HUDEP-2 (cell line): ENCODE results near the gene SHANK3.
"Not testable (repeated sequence)": the region's sequence is repeated elsewhere in the genome, so short reads cannot be mapped to it uniquely, and the experiment has no call there.

Experiments used
- DNase-seq, 76 experiments: peaks; one replicate each; lab custom pipeline; 2025; ENCODE audit not compliant: unreplicated experiment in 76 of 76; lab: John Stamatoyannopoulos, UW

Gene SHANK3

DNA sequence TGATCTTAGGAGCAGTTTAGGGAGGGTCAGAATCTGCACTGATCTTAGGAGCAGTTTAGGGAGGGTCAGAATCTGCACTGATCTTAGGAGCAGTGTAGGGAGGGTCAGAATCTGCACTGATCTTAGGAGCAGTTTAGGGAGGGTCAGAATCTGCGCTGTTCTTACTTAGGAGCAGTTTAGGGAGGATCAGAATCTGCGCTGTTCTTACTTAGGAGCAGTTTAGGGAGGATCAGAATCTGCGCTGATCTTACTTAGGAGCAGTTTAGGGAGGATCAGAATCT, 28.9 kb upstream of the SHANK3 start:
- DNase-seq = not testable (repeated sequence)

DNA sequence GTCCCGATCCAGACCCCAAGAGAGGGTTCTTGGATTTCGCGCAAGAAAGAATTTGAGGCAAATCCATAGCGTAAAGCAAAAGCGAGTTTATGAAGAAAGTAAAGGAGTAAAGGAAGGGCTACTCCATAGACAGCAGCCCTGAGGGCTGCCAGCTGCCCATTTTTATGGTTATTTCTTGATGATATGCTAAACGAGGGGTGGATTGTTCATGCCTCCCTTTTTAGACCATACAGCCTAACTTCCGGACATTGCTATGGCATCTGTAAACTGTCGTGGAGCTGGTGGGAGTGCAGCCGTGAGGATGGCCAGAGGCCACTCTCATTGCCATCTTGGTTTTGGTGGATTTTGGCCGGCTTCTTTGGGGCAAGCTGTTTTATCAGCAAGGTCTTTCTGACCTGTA, 19.4 kb upstream of the SHANK3 start:
- DNase-seq = no peak

DNA sequence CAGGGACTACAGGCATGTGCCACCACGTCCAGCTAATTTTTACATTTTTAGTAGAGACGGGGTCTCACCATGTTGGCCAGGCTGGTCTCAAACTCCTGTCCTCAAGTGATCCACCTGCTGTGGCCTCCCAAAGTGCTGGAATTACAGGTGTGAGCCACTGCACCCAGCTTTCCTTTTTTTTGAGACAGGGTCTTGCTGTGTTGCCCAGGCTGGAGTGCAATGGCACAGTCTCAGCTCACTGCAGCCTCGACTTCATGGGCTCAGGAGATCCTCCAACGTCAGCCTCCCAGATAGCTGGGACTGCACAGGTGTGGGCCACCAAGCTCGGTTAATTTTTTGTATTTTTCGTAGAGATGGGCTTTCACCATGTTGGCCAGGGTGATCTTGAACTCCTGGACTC, 18.0 kb upstream of the SHANK3 start:
- DNase-seq = not testable (repeated sequence)

DNA sequence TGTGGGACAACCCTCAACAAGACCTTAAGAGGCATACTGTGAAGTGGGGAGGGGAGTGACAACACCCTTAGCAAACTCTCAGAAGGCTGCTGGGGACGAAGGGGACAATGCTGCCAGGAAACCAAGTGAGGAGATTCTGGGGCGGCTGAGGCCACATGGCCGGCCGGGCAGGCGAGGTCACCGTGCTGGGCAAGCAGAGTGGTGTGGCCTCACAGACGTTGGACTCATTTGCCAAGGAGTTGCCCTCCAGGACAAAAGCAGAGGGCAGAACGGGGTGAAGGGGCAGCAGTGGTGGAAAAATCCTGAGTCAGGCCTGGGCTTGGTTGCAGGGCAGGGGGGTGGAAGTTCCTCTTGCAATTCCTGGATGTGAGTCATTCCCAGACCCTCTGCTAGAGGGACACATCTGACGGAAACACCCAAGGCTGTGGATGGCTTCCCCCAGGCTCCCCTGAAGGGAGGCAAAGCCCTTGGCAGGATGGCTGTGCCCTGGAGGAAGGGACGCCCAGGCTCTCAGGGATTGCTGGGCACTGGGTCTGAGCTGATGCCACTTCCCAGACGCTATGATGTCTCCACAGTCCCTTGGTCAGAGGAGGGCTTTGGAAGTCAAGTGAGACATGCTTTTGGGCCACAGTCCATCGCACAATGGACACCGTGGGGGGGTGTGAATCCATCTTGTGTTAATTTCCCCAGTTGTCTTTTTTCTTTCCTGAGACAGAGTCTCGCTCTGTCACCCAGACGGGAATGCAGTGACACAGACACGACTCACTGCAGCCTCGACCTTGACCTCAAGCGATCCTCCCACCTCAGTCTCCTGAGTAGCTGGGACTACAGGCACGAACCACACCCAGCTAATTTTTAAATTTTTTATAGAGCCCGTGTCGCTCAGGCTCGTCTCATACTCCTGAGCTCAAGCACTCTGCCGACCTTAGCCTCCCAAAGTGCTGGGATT, 16.2 kb upstream of the SHANK3 start:
- no peak for DNase-seq

DNA sequence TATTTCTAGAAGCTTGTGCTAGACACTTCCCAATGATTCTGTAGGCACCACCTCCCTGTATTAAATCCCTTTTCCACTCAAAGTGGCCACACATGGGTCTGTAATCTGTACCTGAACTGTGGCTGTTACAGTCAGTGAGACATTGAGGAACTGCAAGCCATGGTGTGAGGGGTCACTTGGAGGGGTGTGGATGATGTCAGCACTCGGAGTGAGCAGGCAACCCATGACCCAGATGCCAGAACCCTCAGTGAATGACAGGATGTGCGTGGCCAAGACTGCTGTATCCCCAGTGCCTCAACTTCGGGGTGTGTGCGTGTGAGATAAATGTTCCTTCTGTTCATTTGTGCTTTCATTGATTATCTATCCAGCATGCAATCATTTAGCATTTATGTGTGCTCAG, 14.7 kb upstream of the SHANK3 start:
- DNase-seq = no peak

DNA sequence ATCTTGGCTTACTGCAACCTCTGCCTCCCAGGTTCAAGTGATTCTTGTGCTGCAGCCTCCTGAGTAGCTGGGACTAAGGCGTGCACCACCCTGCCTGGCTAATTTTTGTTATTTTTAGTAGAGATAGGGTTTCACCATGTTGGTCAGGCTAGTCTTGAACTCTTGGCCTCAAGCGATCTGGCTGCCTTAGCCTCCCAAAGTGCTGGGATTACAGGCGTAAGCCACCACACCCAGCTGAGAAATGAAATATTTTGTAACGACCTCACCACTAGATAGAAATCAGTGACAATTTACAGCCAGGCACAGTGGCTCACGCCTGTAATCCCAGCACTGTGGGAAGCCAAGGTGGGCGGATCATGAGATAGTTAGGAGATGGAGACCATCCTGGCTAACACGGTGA, 12.9 kb upstream of the SHANK3 start:
- DNase-seq = not testable (repeated sequence)

DNA sequence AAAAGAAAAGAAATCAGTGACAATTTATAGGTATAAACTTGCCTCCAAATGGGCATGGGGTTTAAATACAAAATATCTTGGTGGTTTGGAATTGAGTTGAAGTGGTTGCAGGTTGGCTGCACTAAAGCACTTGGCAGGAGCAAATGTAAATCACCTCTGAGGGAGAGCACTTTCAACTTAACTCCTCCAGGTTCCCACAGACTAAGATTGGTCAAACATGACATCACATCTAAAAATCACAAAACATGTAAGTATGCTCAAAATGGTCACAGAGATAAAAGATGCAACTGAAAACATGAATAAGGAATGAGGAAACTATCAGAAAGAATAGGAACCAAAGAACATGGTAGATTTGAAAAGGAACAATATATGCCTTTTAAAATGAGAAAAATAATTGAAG, 12.3 kb upstream of the SHANK3 start:
- DNase-seq = no peak

DNA sequence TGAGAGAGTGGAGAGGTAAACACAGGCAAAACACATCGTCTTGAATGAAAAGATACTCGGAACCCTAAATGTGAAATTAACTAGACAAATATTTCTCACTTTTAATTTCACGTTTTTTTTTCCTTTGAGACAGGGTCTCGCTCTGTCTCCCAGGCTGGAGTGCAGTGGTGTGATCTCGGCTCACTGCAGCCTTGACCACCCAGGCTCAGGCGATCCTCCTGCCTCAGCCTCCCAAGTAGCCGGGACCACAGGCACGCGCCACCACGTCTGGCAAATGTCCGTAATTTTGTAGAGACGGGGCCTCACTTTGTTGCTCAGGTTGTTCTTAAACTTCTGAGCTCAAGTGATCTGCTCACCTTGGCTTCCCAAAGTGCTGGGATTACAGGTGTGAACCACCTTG, 7.4 kb upstream of the SHANK3 start:
- DNase-seq = no peak

DNA sequence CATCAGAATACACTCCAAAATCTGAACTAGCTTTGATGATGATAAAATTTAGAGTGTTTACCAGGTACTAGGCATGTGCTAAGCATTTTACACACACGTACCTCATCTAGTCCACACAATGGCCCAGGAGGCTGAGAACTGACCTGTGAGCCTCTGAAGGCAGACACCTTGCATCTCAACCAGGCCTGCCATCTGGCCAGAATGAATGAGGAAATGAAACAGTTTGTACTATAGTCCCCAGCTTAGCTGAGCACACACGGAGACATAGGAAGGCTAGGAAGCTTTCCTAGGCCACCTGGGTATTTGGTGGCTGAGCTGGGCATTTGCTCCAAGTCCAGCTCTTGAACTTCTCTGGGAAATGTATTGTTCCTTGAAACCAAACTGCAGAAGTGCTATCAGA, 6.9 kb upstream of the SHANK3 start:
- DNase-seq = no peak

DNA sequence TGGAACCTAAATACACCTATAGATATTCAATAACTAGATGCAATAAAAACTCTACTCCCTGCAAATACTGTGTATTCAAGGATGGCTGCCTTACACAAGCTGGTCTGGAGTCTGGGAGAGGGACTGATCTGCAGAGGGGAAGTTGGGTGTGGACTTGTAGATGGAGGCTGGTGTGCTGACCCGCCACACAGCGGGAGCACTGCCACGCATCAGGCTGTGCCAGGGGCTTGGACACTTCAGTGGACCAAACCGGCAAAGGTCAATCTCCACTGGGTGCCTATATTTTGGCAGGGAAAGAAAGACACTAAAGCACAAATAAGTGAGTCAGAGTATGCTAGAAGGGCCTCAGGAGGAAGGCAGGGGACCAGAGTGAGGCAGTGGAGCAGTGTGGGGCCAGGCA, 2.1 kb upstream of the SHANK3 start:
- DNase-seq = no peak

DNA sequence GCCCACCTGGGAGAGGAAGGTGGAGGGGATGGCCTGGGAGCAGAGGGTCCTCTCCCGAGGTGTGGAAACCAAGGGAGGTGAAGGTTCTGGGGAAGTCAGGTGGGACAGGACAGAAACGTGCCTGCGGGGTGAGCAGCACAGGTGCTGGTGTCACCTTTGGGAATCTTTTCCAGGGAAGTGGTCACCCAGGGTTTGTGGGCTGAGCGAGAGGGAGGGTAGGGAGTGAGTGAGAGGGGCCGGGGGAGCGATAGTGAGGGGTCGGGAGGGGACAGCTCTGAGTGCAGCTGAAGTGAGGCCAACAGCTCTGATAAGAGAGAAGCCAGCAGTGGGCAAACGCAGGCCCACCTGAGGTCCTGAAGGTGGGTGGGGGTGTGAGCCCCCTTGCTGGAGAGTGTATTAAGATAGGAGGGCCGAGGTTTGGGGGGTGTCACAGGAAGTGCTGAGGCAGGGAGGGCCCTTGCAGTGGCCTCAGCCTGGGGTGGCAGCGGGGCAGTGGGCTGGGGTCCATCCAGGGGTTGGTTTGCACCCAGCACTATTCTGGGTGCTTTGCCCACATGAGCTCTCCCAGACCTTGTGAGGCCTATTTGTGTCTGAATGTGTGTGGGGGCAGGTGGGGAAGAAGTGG, 1.6 kb upstream of the SHANK3 start:
- no peak for DNase-seq

DNA sequence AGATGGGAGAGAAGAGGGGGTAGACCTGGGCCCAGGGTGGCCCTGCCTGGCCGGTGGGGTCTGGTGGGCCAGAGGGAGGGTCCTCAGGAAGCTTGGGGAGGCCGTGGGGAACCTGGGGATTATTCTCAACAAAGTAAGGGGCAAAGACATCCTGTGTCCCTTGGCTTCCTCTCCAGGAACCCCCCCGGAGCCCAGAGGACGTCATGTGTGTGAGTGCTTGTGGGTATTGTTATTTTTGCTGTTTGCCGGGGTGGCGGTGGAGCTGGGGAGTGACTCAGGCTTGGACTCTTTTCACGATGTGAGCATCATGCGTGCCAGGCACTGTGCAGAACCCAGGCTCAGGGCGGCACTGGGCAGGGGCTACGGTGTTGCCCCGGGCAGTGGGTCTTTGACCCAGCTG, 982 bp upstream of the SHANK3 start:
- DNase-seq = no peak

DNA sequence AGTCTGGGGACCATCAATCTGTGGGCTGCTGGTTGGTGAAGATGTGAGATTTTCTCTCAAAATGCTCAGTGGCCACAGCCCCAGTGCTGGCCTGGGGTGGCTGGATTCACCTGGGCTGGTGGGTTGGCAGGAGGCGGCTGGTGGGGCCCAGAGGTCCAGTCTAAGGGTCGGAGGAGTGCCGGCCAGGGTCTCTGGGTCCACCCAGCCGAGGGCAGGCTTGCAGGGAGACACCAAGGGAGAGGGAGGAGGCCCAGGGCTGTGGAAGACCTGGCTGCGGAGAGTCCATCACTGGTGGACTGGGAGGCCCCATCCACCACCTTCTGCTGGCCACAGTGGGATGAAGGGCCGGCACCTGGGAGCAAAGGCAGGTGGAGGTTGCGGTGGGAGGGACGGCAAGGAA, 582 bp upstream of the SHANK3 start:
- DNase-seq = no peak

DNA sequence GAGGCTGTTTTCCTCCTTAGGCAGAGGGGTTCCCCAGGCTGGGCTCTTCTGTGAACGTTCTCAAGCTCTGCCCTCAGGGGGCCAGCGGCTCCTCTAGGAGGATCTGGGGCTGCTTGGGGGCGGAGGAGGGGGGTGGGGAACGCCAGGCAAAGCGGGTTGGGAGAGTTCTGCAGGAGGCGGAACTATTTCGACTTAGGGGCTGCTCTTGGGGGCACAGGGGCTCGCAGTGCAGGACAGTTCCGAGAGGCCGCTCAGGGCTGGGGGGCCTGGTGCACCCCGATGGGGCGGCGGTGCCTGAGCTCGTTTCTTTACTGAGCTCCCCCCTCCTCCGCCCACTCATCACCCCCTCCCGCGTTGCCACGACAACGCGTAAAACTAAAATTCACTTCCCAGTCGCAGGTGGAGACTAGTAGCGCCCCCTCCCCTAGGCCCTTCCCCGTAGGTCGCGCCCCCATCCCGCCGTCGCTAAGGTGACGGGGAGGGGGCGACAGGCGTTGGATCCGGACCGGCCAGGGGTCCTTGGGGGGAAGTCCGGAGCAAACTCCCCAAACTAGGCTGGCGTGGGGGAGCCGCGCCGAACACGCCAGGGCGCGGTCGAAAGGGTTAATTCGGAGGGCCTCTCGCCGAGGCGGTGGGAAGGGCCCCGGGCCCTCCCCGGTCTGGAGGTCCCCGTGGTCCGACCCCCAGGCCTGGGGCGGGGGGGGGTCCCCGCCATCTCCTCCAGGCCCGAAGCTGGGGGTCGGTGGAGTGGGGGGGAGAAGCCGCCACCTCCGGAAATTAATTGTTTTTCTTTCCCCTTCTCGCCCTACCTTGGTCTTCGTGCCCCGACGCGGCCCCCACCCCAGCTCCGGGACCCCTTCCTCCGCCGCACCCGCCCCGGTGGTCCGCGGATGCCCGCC, 857 bp downstream of the SHANK3 start:
- no peak for DNase-seq

DNA sequence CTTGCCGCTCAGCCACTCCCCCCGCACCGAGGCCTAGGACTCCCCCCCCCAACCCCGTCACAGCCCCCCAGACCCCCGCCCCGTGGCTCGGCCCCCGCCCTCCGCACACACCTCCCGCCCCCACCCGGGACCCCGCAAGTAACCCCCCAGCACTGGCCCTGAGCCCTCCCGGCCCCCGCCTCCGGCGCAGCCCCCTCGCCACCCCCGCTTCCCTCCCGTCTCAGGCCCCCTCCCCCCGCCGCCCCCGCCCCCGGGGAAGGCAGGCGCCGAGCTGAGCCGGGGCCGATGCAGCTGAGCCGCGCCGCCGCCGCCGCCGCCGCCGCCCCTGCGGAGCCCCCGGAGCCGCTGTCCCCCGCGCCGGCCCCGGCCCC, 1.5 kb downstream of the SHANK3 start:
- no peak for DNase-seq

DNA sequence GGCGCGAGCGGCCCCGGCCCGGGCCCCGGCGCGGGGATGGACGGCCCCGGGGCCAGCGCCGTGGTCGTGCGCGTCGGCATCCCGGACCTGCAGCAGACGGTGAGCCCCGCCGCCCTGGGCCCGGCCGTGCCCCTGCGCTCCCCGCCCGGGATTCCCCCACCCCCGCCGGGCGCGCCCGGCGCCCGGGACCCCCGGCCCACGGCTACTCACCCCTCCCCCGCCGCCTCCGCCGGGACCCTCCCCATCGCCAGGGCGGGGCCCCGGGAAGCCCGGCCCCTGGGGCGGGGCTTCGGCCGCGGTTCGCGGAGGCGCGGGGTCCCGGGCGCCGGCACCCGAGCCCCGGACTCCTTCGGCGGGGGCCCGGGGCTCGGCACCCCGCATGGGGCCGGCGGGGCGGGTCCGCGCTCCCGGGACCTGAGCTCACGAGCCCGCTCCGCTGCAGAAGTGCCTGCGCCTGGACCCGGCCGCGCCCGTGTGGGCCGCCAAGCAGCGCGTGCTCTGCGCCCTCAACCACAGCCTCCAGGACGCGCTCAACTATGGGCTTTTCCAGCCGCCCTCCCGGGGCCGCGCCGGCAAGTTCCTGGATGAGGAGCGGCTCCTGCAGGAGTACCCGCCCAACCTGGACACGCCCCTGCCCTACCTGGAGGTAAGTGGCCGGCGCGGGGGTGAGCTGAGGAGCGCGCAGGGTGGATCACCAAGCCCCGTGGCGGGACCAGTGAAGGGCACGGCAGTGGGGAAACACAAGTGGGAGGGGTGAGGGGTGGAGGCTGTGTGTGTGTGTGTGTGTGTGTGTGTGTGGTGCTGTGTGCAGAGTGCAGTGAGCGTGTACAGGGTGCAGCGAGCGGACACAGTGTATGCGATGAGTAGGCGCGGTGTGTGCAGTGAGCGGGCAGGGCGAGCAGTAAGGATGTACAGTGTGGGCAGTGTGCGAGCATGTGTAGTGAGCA, 2.3 kb downstream of the SHANK3 start:
- no peak for DNase-seq

DNA sequence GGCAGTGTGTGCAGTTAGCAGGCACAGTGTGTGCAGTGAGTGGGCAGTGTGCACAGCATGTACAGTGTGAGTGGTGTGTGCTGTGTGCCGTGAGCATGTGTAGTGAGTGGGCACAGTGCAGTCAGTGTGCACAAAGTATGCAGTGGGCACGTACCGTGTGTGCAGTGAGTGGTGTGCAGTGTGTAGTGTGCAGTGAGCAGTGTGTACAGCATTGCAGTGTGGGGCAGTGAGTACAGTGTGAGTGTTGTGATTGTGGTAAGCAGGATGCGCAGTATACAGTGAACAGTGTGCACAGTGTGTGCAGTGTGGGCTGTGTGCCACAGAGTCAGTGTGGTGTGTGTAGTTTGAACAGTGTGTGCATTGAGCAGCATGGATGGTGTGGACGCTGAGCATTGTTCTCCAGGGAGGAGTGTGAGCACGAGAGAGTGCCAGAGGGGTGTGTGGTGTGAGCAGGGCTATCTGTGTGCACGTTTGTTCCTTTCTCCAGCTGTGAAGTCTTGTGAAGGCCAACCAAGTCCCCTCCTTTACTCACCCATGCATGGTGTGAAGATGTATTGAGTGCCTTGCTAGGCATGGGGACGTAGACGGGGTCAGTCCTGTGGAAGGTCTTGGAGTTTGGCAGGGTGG, 3.0 kb downstream of the SHANK3 start:
- no peak for DNase-seq

DNA sequence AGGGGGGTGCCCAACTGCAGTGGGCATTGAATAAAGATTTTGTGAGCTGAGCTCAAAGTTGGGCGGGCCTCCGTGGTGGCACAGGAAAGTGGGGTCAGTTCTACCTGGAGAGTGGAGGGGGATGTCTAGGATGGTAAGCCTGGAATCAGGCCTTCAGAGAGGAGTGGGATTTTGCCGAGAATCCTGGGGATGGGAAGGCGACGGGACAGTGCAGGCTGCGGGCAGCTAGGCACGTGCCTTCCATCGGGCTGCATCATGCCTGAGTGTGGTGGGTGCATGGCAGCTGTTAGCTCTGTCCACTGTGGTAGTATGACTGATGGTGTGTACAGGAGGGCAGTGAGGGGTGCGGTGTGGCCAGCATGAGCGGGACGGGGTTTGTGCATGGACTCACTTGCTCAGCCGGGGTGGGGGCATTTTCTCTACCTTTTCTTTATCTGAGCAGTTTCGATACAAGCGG, 3.6 kb downstream of the SHANK3 start:
- no peak for DNase-seq

DNA sequence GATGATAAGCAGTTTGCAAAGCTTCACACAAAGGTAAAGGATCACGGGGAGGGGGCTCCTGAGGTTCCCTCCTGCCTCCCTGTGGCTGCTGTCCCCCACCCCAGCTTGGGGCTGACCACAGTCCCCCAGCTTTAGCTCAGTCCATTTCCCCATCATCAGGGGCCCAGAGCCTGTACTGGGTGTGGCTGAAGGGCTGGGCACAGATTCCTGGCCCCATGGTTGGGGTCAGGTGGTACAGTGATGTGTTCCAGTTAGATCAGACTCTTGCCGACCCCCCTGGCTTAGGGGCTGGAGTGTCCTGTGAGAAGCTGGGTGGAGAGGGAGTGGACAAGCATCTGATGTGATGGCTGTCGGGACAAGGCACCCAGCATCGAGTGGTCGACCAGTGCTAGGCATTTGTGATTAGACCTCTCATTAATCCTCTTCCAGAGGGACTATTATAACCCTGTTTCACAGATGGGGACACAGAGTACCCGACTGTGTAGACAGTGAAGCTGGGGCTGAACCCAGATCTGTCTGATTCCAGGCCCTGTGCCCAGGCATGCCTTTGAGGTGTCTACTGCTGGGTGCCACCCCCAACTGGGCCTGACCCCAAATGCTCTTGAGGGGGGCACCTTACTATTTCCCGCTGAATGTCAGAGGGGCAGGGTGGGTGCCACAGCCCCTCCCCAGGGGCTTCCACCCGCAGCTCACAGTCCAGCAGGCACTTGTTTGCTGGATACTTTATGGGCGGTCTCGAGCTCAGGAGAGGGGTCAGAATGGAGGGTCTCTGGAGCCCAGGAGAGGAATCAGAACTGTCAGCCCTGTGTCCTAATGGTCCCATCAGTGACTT, 4.3 kb downstream of the SHANK3 start:
- DNase-seq = no peak
